ENCODE results near the gene CSNK1G1.

GRCh38 chr15:64337761-64338160 lies 18.2 kb downstream of the CSNK1G1 start:
- TF ChIP-seq CTCF (IDR thresholded peaks at IDR 0.05) (no peak), POLR2A (IDR thresholded peaks at IDR 0.05) (no peak)
